Rectal smooth muscle tissue (tissue), 1 donor: Measurements from ENCODE around the gene PAX7.

Experiments
- H3K27ac ChIP-seq: one replicate; pipeline ENCODE4 v1.7.0; 2013; ENCODE audit warnings: low read depth, low read length, inconsistent platforms
- H3K27me3 ChIP-seq: one replicate; pipeline ENCODE4 v1.7.0; 2013; ENCODE audit warnings: low read length; ENCODE audit not compliant: control insufficient read depth, insufficient read depth
- H3K36me3 ChIP-seq: one replicate; pipeline ENCODE4 v1.7.0; 2013; ENCODE audit warnings: low read length; ENCODE audit not compliant: control insufficient read depth, insufficient read depth
- H3K4me1 ChIP-seq: one replicate; pipeline ENCODE4 v1.7.0; 2013; ENCODE audit warnings: low read length; ENCODE audit not compliant: control insufficient read depth, insufficient read depth
- H3K4me3 ChIP-seq: one replicate; pipeline ENCODE4 v1.7.0; 2013; ENCODE audit warnings: low read length
- H3K9ac ChIP-seq: one replicate; pipeline ENCODE4 v1.7.0; 2013; ENCODE audit warnings: low read length

PAX7 gene

DNA sequence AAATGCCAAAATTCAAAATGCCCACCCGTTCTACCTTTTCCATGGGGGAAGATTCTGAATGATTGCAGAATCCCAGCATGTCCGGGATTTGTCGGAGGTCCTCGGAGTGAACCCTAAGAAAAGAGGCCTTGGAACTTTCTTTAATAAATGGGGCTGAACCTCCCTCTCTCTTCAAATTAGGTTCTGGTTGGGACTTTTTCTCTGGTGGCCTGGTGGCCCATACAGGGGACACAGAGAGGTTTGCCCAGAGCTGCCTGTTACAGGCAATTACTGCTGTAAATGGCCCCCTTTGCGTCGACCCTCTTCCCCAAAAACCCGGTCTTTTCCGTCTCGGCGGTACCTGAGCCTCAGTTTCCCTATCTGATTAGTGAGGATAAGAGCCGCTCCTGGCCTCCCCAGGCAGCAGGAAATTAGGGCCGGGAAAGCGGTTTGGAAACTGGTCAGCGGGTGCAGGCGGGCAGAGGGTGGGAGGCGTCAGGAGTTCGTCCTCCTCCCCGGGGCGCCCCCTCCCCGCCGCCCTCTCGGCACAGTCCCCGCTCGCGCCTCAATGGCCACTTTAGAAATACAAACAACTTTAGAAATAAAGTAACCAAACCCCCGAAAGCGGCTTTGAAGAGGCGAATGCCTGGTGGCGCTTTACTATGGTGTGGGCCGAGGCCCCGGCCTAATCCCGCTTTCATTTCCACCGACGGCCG lies 15.6 kb downstream of the PAX7 start:
- Histone ChIP-seq H3K27me3 (peaks cover 74% of the 10 kb centered on the region), H3K4me3 (peak overlapping the region; percentile 15), H3K4me1 (no peaks in the 10 kb centered on the region)

GRCh38 chr1:18646786-18647410 lies 16.3 kb downstream of the PAX7 start:
- Histone ChIP-seq H3K36me3 (no peaks in the 10 kb centered on the region), H3K9ac (no peak overlapping the region), H3K27ac (no peak overlapping the region), H3K27me3 (peaks cover 69% of the 10 kb centered on the region), H3K4me1 (no peaks in the 10 kb centered on the region), H3K4me3 (peak overlapping the region; percentile 15)

More for the DNA sequence above, 15.6 kb downstream of the PAX7 start:
- Histone ChIP-seq H3K36me3 (no peaks in the 10 kb centered on the region), H3K27ac (no peak overlapping the region), H3K9ac (no peak overlapping the region)

DNA sequence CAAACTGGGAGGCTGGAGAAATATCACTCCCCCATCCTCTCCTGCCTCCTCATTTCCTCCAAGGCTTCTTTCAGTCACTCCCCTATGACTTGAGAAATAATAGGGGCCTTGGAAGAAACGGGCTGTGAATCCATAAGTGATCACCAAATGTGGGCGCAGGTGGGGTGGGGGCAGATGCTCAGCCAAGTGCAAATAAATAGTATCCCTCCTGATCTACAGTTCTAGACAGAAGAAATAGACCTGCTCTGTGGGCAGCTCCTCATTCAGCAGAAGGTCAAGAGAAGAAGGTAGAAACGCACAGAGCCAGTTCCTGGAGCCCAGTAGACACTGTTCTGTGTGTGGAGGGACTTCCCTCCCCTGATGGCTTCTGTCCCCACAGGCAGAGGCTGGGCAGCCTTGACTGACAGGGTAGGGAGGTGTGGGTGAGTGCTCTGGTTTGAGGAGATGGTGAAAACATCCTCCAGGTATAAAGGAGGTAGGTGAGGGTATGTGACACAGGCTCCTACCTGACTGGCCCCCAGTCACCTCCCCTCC lies 17.1 kb downstream of the PAX7 start:
- peaks cover 65% of the 10 kb centered on the region for H3K27me3 ChIP-seq
- no peak overlapping the region for H3K9ac ChIP-seq
- H3K27ac ChIP-seq: no peak overlapping the region
- H3K4me3 ChIP-seq: no peak overlapping the region
- H3K36me3 ChIP-seq: no peaks in the 10 kb centered on the region
- no peaks in the 10 kb centered on the region for H3K4me1 ChIP-seq

DNA sequence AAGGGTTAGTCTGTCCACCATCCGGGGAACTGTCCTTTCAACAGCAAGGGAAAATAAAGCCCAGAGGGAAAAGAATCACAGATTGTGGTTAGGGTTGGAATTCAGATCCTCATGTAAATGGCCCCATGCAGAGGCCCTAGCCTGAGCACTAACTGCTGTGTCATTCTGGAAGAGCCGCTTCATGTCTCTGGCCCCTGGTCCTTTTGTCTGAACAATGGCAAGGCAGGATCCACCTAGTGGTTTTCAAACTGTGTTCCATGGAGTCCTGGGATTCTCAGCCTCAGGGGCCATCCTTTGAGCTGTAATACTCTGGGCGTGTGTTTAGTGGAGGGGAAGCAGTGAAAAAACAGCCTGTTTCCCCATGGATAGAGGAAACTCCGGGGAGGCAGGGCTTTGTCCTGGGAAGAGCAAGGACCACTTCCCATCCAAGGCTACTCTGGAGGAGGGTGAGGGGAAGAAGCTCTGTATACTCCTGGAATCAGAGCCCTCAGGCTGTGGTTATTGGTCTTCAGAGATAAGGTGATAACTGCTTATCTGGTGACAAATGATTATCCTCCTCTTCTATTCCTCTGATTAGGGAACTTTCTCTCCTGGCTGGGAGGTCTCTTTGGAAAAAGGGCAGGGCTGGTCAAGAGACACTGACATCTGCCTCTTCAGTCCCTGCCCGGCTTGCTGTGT lies 19.2 kb downstream of the PAX7 start:
- peaks cover 58% of the 10 kb centered on the region for H3K27me3 ChIP-seq
- H3K4me1 ChIP-seq: no peaks in the 10 kb centered on the region
- H3K4me3 ChIP-seq: no peak overlapping the region
- no peak overlapping the region for H3K9ac ChIP-seq
- no peak overlapping the region for H3K27ac ChIP-seq
- H3K36me3 ChIP-seq: no peaks in the 10 kb centered on the region

- Histone ChIP-seq H3K9ac (no peak overlapping the region), H3K27ac (no peak overlapping the region), H3K4me3 (no peak overlapping the region), H3K36me3 (no peaks in the 10 kb centered on the region), H3K27me3 (peaks cover 49% of the 10 kb centered on the region), H3K4me1 (no peaks in the 10 kb centered on the region)
These were observed 21.1 kb downstream of the PAX7 start for GRCh38 chr1:18651713-18652112.

DNA sequence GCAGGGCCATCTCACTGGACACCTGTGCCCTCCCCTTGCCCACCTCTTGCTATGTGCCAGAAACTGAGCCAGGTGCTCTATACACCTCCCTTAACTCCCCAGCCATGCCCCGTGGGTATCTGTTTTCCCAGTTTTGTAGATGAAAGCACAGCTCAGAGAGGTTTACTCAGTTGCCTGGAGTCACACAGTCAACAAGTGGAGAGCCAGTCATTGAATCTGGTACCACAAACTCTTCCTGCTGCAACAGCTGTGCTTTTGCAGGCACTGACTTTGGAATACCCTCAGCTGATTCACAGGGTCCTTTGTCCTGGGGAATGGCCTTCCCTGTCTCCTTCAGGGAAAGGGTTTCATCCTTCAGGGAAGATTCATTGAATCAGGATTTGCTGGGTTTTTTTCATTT lies 22.1 kb downstream of the PAX7 start:
- Histone ChIP-seq H3K4me1 (no peaks in the 10 kb centered on the region), H3K27ac (no peak overlapping the region), H3K4me3 (no peak overlapping the region), H3K36me3 (no peaks in the 10 kb centered on the region), H3K27me3 (peaks cover 41% of the 10 kb centered on the region), H3K9ac (no peak overlapping the region)

GRCh38 chr1:18653367-18653766 lies 22.7 kb downstream of the PAX7 start:
- no peak overlapping the region for H3K4me3 ChIP-seq
- H3K4me1 ChIP-seq: no peaks in the 10 kb centered on the region
- no peak overlapping the region for H3K27ac ChIP-seq
- peaks cover 36% of the 10 kb centered on the region for H3K27me3 ChIP-seq
- no peak overlapping the region for H3K9ac ChIP-seq
- H3K36me3 ChIP-seq: no peaks in the 10 kb centered on the region

DNA sequence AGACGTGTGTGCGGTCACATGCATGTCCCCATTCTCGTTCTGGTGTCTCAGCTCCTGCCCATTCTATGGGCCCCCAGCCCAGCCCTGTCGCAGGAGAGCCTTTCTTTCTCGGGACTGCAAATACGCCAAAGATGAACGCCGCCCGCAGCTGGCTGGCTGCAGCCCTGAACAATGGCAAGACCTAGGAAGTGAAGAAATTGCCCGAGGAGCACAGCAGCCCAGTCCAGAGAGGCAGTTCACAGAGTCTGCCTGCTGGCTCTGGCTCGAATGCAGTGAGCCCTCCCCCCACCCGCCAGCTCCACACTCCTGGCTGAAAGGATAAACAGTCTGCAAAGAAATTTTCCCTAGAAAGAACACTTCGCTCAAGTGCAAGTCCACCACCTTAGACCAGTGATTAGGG lies 23.3 kb downstream of the PAX7 start:
- Histone ChIP-seq H3K27ac (no peak overlapping the region), H3K4me3 (no peak overlapping the region), H3K9ac (no peak overlapping the region), H3K27me3 (peaks cover 31% of the 10 kb centered on the region), H3K36me3 (no peaks in the 10 kb centered on the region), H3K4me1 (no peaks in the 10 kb centered on the region)

GRCh38 chr1:18654599-18654998 lies 24.0 kb downstream of the PAX7 start:
- no peak overlapping the region for H3K9ac ChIP-seq
- H3K4me1 ChIP-seq: no peaks in the 10 kb centered on the region
- no peak overlapping the region for H3K4me3 ChIP-seq
- H3K36me3 ChIP-seq: no peaks in the 10 kb centered on the region
- peaks cover 25% of the 10 kb centered on the region for H3K27me3 ChIP-seq
- H3K27ac ChIP-seq: no peak overlapping the region

DNA sequence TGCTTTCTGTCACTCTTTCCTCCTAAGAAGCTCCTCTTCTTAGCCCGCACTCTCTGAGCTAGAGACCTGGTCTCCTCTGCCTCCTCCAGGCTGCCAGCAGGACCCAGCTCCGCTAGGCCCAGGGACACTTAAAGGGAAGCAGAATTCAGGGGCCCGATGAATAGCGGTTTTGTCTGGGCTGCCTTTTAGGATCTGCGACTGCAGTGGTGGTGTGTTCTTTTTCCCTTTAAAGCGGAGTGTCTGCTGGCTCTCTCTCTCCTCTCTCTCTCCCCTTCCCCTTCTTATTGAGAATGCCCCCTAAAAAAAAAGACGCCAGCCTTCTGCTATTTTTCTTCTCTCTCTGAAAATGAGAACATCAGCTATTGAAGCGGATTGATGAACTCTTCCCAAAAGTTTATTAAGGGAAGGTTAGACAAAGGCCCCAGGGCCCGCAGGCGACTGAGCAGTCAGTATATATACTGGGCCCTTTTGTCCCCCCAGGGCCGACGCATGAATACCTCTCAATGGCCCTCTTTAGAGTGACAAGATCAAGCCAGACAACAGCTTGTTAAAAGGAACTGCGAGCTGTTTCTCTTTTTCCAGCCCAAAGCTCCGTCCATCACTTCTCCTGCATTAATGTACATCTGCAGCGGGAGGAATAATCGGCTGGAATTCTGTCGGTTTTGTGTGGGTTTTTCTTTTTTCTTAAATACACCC lies 27.0 kb downstream of the PAX7 start:
- H3K27me3 ChIP-seq: peaks cover 12% of the 10 kb centered on the region
- no peak overlapping the region for H3K27ac ChIP-seq
- no peak overlapping the region for H3K4me3 ChIP-seq
- no peak overlapping the region for H3K9ac ChIP-seq
- no peaks in the 10 kb centered on the region for H3K36me3 ChIP-seq
- no peaks in the 10 kb centered on the region for H3K4me1 ChIP-seq

DNA sequence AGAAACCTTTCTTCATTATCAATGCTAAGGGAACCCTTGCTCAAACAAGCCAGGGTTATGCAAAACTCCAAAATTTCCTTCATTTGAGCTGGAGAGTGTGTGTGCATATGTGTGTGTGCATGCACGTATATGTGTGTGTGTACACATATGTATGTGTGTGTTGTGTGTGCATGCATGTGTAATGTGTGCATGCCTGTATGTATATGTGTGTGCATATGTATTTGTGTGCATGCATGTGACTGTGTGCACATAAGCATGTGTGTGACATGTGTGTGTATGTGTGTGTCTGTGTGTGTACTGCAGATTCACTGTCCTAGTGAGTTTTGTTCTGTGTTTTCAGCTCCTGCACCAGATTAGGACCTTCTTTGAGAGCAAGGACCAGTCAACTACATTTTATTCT lies 28.2 kb downstream of the PAX7 start:
- Histone ChIP-seq H3K27ac (no peak overlapping the region), H3K9ac (no peak overlapping the region), H3K4me1 (no peaks in the 10 kb centered on the region), H3K27me3 (peaks cover 9% of the 10 kb centered on the region), H3K4me3 (no peak overlapping the region), H3K36me3 (no peaks in the 10 kb centered on the region)
